ENCODE results near the gene GCAT. TPM values are rescaled to one million over a fixed set of nuclear protein-coding genes. Genes with fewer than 3 reads are reported as not detected.

Gene GCAT
- total and polyA plus RNA-seq, 2 of the 13 experiments (the other 11 are each of a cell fraction or from before 2014, with no cell fraction given) = 28.0 to 50.3 TPM

DNA sequence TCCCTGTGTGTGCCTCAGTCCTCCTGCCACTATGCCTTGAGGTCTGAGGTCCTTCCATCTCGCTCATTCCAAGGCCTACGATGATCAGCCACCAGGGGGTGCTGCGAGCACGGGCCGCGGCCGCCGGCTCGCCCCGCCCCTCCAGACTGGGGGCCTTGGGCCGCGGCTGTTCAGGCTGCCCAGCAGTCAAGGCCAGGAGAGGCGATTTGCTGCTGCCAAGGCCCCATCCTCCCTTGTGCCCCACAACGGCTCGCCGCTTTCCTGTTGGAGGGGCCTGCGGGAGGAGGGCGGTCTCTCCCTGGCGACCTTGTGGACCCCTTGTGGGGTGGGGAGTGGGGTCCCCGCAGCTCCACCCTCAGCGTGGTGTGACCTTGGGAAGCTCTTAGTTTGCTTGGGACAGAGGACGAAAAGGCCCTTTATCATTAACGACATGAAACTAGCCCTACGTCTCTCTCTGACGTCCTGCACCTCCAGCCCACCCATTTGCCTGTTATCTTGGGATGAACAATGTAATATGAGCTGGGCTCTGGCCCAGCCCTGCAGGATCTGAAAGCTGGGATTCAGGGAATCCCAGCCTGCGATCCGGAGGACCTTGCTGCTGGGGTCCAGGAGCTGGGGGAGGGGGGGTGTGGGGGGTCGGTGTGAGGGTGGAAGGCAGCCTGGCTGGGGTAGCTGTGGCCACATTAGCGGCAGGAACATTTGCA, 10.1 kb downstream of the GCAT start (continued):
- TF ChIP-seq SNAPC2 (CRISPR knock-in tag; IDR thresholded peaks at IDR 0.05) (peak; percentile 74; the same call in 1 of the 2 replicates), DMTF1 (CRISPR knock-in tag; IDR thresholded peaks at IDR 0.05) (no peak), MYNN (CRISPR knock-in tag; IDR thresholded peaks at IDR 0.05; ENCODE audit: low read depth) (no peak), NFE2L1 (CRISPR knock-in tag; IDR thresholded peaks at IDR 0.05; ENCODE audit: borderline replicate concordance) (no peak), REL (CRISPR knock-in tag; conservative IDR thresholded peaks at IDR 0.05) (0 out of 2 replicates have a peak, but pooled peaks have one; percentile 46), ZNF720 (CRISPR knock-in tag; IDR thresholded peaks at IDR 0.05) (no peak), CREB1 (IDR thresholded peaks at IDR 0.05) (no peak), CREB1 (CRISPR knock-in tag; IDR thresholded peaks at IDR 0.05) (peak; percentile 61; the same call in 1 of the 2 replicates), ZNF235 (CRISPR knock-in tag; IDR thresholded peaks at IDR 0.05; ENCODE audit: borderline replicate concordance) (no peak), PTBP1 (IDR thresholded peaks at IDR 0.05; ENCODE audit: low read depth, low read length, poor library complexity, severe bottlenecking) (no peak), STAG1 (CRISPR knock-in tag; IDR thresholded peaks at IDR 0.05) (peak; percentile 98), ESRRA (CRISPR knock-in tag; IDR thresholded peaks at IDR 0.05; ENCODE audit: low read depth) (peak; percentile 77; the same call in 1 of the 2 replicates), SP1 (IDR thresholded peaks at IDR 0.05) (no peak), SP1 (CRISPR knock-in tag; IDR thresholded peaks at IDR 0.05) (peak; percentile 89), FOXP1 (IDR thresholded peaks at IDR 0.05) (no peak), FOXP1 (CRISPR knock-in tag; IDR thresholded peaks at IDR 0.05) (no peak), NRL (CRISPR knock-in tag; IDR thresholded peaks at IDR 0.05; ENCODE audit: borderline replicate concordance) (peak; percentile 63; the same call in 1 of the 2 replicates), ZNF552 (CRISPR knock-in tag; IDR thresholded peaks at IDR 0.05; ENCODE audit: borderline replicate concordance) (0 out of 2 replicates have a peak, but pooled peaks have one; percentile 33), ZNF160 (CRISPR knock-in tag; IDR thresholded peaks at IDR 0.05) (peak; percentile 75)
- TF ChIP-seq, protein P1, sequence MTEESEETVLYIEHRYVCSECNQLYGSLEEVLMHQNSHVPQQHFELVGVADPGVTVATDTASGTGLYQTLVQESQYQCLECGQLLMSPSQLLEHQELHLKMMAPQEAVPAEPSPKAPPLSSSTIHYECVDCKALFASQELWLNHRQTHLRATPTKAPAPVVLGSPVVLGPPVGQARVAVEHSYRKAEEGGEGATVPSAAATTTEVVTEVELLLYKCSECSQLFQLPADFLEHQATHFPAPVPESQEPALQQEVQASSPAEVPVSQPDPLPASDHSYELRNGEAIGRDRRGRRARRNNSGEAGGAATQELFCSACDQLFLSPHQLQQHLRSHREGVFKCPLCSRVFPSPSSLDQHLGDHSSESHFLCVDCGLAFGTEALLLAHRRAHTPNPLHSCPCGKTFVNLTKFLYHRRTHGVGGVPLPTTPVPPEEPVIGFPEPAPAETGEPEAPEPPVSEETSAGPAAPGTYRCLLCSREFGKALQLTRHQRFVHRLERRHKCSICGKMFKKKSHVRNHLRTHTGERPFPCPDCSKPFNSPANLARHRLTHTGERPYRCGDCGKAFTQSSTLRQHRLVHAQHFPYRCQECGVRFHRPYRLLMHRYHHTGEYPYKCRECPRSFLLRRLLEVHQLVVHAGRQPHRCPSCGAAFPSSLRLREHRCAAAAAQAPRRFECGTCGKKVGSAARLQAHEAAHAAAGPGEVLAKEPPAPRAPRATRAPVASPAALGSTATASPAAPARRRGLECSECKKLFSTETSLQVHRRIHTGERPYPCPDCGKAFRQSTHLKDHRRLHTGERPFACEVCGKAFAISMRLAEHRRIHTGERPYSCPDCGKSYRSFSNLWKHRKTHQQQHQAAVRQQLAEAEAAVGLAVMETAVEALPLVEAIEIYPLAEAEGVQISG (CRISPR knock-in tag; IDR thresholded peaks at IDR 0.05) = peak; percentile 70
- TF ChIP-seq, protein P2, sequence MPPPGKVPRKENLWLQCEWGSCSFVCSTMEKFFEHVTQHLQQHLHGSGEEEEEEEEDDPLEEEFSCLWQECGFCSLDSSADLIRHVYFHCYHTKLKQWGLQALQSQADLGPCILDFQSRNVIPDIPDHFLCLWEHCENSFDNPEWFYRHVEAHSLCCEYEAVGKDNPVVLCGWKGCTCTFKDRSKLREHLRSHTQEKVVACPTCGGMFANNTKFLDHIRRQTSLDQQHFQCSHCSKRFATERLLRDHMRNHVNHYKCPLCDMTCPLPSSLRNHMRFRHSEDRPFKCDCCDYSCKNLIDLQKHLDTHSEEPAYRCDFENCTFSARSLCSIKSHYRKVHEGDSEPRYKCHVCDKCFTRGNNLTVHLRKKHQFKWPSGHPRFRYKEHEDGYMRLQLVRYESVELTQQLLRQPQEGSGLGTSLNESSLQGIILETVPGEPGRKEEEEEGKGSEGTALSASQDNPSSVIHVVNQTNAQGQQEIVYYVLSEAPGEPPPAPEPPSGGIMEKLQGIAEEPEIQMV (CRISPR knock-in tag; IDR thresholded peaks at IDR 0.05; ENCODE audit: low read depth) = peak; percentile 47; the same call in 1 of the 2 replicates
- TF ChIP-seq, protein P3, sequence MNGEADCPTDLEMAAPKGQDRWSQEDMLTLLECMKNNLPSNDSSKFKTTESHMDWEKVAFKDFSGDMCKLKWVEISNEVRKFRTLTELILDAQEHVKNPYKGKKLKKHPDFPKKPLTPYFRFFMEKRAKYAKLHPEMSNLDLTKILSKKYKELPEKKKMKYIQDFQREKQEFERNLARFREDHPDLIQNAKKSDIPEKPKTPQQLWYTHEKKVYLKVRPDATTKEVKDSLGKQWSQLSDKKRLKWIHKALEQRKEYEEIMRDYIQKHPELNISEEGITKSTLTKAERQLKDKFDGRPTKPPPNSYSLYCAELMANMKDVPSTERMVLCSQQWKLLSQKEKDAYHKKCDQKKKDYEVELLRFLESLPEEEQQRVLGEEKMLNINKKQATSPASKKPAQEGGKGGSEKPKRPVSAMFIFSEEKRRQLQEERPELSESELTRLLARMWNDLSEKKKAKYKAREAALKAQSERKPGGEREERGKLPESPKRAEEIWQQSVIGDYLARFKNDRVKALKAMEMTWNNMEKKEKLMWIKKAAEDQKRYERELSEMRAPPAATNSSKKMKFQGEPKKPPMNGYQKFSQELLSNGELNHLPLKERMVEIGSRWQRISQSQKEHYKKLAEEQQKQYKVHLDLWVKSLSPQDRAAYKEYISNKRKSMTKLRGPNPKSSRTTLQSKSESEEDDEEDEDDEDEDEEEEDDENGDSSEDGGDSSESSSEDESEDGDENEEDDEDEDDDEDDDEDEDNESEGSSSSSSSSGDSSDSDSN (CRISPR knock-in tag; IDR thresholded peaks at IDR 0.05) = peak; percentile 85
